Keratinocyte (primary cell): ENCODE results near the gene HOXC5. TPM values are rescaled to one million over a fixed set of nuclear protein-coding genes. Genes with fewer than 3 reads are reported as not detected.

Experiments used
- DNase-seq: peaks from one replicate; pipeline ENCODE4 v3.0.0-alpha.2; 2011; ENCODE audit warnings: low read depth, missing footprints, low spot score
- FAIRE-seq: peaks from 2 replicates; lab custom pipeline; 2011; peaks lifted over from hg19 to GRCh38; lab: Jason Lieb, UNC
- H2AFZ ChIP-seq: 2 replicates; pipeline ENCODE4 v1.6.0; 2012; ENCODE audit warnings: low read length, control low read depth, inconsistent platforms; ENCODE audit not compliant: control insufficient read depth
- H3K27ac ChIP-seq: 2 replicates; pipeline ENCODE4 v1.5.1; 2011; ENCODE audit warnings: low read length; ENCODE audit not compliant: control insufficient read depth, insufficient read depth
- H3K27me3 ChIP-seq: 3 replicates; pipeline ENCODE4 v1.6.0; 2011; ENCODE audit warnings: low read length; ENCODE audit not compliant: control insufficient read depth, insufficient read depth; ENCODE audit errors: extremely low read depth
- H3K36me3 ChIP-seq, 2 experiments: 2 replicates in 1 of 2; 3 replicates in 1 of 2; pipeline ENCODE4 v1.5.1; 2011; ENCODE audit warnings: low read length in 2 of 2, mild to moderate bottlenecking in 1 of 2; ENCODE audit not compliant: control insufficient read depth in 2 of 2, insufficient read depth in 2 of 2; ENCODE audit errors: extremely low read depth in 1 of 2
- H3K4me1 ChIP-seq: 3 replicates; pipeline ENCODE4 v1.5.1; 2011; ENCODE audit warnings: low read length; ENCODE audit not compliant: control insufficient read depth, insufficient read depth; ENCODE audit errors: extremely low read depth
- H3K4me2 ChIP-seq: 3 replicates; pipeline ENCODE4 v1.6.0; 2011; ENCODE audit warnings: low read depth, low read length; ENCODE audit not compliant: control insufficient read depth, insufficient read depth; ENCODE audit errors: extremely low read depth
- H3K4me3 ChIP-seq, 3 experiments: fragments of 200-600 bp in 1 of 3; sonication (generic) in 1 of 3; 2 replicates in 2 of 3; 3 replicates in 1 of 3; pipeline ENCODE4 v1.5.1; 2011 to 2016; ENCODE audit warnings: low read length in 3 of 3, mild to moderate bottlenecking in 3 of 3, control low read depth in 2 of 3, inconsistent platforms in 1 of 3, low read depth in 1 of 3, mixed read lengths in 1 of 3, mixed run types in 1 of 3, moderate library complexity in 1 of 3; ENCODE audit not compliant: control insufficient read depth in 2 of 3, insufficient read depth in 2 of 3; ENCODE audit errors: extremely low read depth in 1 of 3
- H3K79me2 ChIP-seq: 2 replicates; pipeline ENCODE4 v1.6.0; 2012; ENCODE audit warnings: low read length; ENCODE audit not compliant: control insufficient read depth, insufficient read depth
- H3K9ac ChIP-seq: 3 replicates; pipeline ENCODE4 v1.6.0; 2011; ENCODE audit warnings: low read length; ENCODE audit not compliant: control insufficient read depth, insufficient read depth; ENCODE audit errors: extremely low read depth
- H3K9me1 ChIP-seq: 3 replicates; pipeline ENCODE4 v1.6.0; 2011; ENCODE audit warnings: low read length; ENCODE audit not compliant: control insufficient read depth, insufficient read depth; ENCODE audit errors: extremely low read depth
- H3K9me3 ChIP-seq: 2 replicates; pipeline ENCODE4 v1.5.1; 2012; ENCODE audit warnings: low read depth, low read length; ENCODE audit not compliant: control insufficient read depth
- H4K20me1 ChIP-seq: 3 replicates; pipeline ENCODE4 v1.6.0; 2011; ENCODE audit warnings: low read length; ENCODE audit not compliant: control insufficient read depth, insufficient read depth; ENCODE audit errors: extremely low read depth
- CTCF ChIP-seq, 3 experiments: IDR thresholded peaks in 1 of 3; conservative IDR thresholded peaks in 1 of 3; optimal IDR thresholded peaks in 1 of 3; 2 replicates in 2 of 3; 3 replicates in 1 of 3; pipeline versions ENCODE3 to v1.5.1; 2011; ENCODE audit warnings: low read length in 3 of 3, mild to moderate bottlenecking in 3 of 3, moderate library complexity in 2 of 3, control low read depth in 1 of 3, inconsistent platforms in 1 of 3; ENCODE audit not compliant: insufficient read depth in 2 of 3; ENCODE audit errors: extremely low read depth in 1 of 3
- EZH2 ChIP-seq: IDR thresholded peaks from one replicate; pipeline ENCODE4 v1.6.1; 2012; ENCODE audit warnings: inconsistent platforms, mild to moderate bottlenecking, low read length, moderate library complexity
- dilution Hi-C: fragments of 300-500 bp; cut with MboI; formaldehyde crosslinking; loops from one replicate; pipeline ENCODE4 v1.7.0; 2020; ENCODE audit warnings: low sequenced_read_pairs; ENCODE audit not compliant: extremely low pct_ligation_motif_present
- polyA plus RNA-seq, 5 experiments: library from polyadenylated mRNA; depleted of rRNA in 3 of 5; stranded (reverse) in 3 of 5; stranded (forward) in 1 of 5; unstranded in 1 of 5; fragments of >200 nt; gene quantifications; 1 replicate in 1 of 5; 2 replicates in 3 of 5; 3 replicates in 1 of 5; pipeline versions ENCODE4 v1.2.1 to v1.2.3, GENCODE V29; 2011 to 2012; ENCODE audit warnings: missing spikeins in 2 of 5, low read depth in 1 of 5, low replicate concordance in 1 of 5

HOXC5 gene
- polyA plus RNA-seq, 1 donor (not counting 4 experiments of a cell fraction or from before 2014, with no cell fraction given), result 0.18 TPM

GRCh38 chr12:54049108-54049507, 16.3 kb downstream of the HOXC5 start:
- H3K9me1 ChIP-seq, result no peaks in the 10 kb centered on the region
- dilution Hi-C loops, result no loop called here
- no peak overlapping the region for H2AFZ ChIP-seq
- no peaks in the 10 kb centered on the region for H3K79me2 ChIP-seq
- H3K9ac ChIP-seq, result no peak overlapping the region
- H3K4me2 ChIP-seq, result no peak overlapping the region
- TF ChIP-seq EZH2, result no peak
- no peak for TF ChIP-seq CTCF (optimal IDR thresholded peaks at IDR 0.05 in 1 of 3, IDR thresholded peaks at IDR 0.05 in 1 of 3, conservative IDR thresholded peaks at IDR 0.05 in 1 of 3; ENCODE audit: extremely low read depth in 1 of 3, insufficient read depth in 2 of 3, low read length in 3 of 3)
- no peaks in the 10 kb centered on the region for H3K9me3 ChIP-seq
- peaks cover 25% of the 10 kb centered on the region for H3K4me1 ChIP-seq
- no peaks in the 10 kb centered on the region for H3K27me3 ChIP-seq
- H3K36me3 ChIP-seq, result no peaks in the 10 kb centered on the region
- no peak for FAIRE-seq
- H4K20me1 ChIP-seq, result no peaks in the 10 kb centered on the region
- H3K4me3 ChIP-seq, result no peak overlapping the region
- DNase-seq, result no peak
- H3K27ac ChIP-seq, result no peak overlapping the region

- no peak overlapping the region for H3K4me3 ChIP-seq
- DNase-seq, result no peak
- dilution Hi-C loops, result no loop called here
- H3K27ac ChIP-seq, result no peak overlapping the region
- H3K79me2 ChIP-seq, result no peaks in the 10 kb centered on the region
- no peaks in the 10 kb centered on the region for H3K9me1 ChIP-seq
- H3K4me1 ChIP-seq, result peaks cover 25% of the 10 kb centered on the region
- no peak overlapping the region for H3K9ac ChIP-seq
- no peaks in the 10 kb centered on the region for H4K20me1 ChIP-seq
- H3K36me3 ChIP-seq, result no peaks in the 10 kb centered on the region
- TF ChIP-seq EZH2, result no peak
- no peak for TF ChIP-seq CTCF (optimal IDR thresholded peaks at IDR 0.05 in 1 of 3, IDR thresholded peaks at IDR 0.05 in 1 of 3, conservative IDR thresholded peaks at IDR 0.05 in 1 of 3; ENCODE audit: extremely low read depth in 1 of 3, insufficient read depth in 2 of 3, low read length in 3 of 3)
- H2AFZ ChIP-seq, result no peak overlapping the region
- FAIRE-seq, result no peak
- H3K27me3 ChIP-seq, result no peaks in the 10 kb centered on the region
- no peaks in the 10 kb centered on the region for H3K9me3 ChIP-seq
- H3K4me2 ChIP-seq, result no peak overlapping the region
Observed at GRCh38 chr12:54050482-54050810, 17.6 kb downstream of the HOXC5 start.
